CD4-positive, alpha-beta T cell treated with Interleukin-17A for 1 hour (primary cell): ENCODE data around the gene GSDMA.

Experiments
- DNase-seq: peaks from one replicate; pipeline ENCODE4 v3.0.0-alpha.2; 2020

GSDMA gene

GRCh38 chr17:39962642-39963220 is at the start of gene GSDMA:
Gene GSDMA (plus strand): TSS chr17:39963004. CDS start chr17:39965688, 2,684 bp downstream.
- peak; percentile 8 for DNase-seq

GRCh38 chr17:39913989-39914388 is 48.8 kb upstream of the GSDMA start:
- DNase-seq = no peak

GRCh38 chr17:39915559-39915958 is 47.2 kb upstream of the GSDMA start:
- no peak for DNase-seq

- DNase-seq = no peak
Observed at GRCh38 chr17:39916918-39917317, 45.9 kb upstream of the GSDMA start.

GRCh38 chr17:39919087-39919683 is 43.6 kb upstream of the GSDMA start:
- DNase-seq = no peak

- peak; percentile 54 for DNase-seq
Observed at GRCh38 chr17:39920218-39921210, 42.3 kb upstream of the GSDMA start.

GRCh38 chr17:39921323-39921722 is 41.5 kb upstream of the GSDMA start:
- DNase-seq = peak; percentile 21

- no peak for DNase-seq
Observed at GRCh38 chr17:39922006-39922405, 40.8 kb upstream of the GSDMA start.

GRCh38 chr17:39923230-39923629 is 39.6 kb upstream of the GSDMA start:
- no peak for DNase-seq

- DNase-seq = no peak
Observed at GRCh38 chr17:39923836-39924690, 38.7 kb upstream of the GSDMA start.

- DNase-seq = no peak
Observed at GRCh38 chr17:39924691-39925055, 38.1 kb upstream of the GSDMA start.

- peak; percentile 6 for DNase-seq
Observed at GRCh38 chr17:39925282-39926134, 37.3 kb upstream of the GSDMA start.

GRCh38 chr17:39926135-39926587 is 36.6 kb upstream of the GSDMA start:
- DNase-seq = no peak

- peak; percentile 79 for DNase-seq
Observed at GRCh38 chr17:39926588-39927100, 36.2 kb upstream of the GSDMA start.

- DNase-seq = peak; percentile 92
Observed at GRCh38 chr17:39927101-39927928, 35.5 kb upstream of the GSDMA start, which contains the start of the genes LRRC3C and ORMDL3. Gene LRRC3C (plus strand): TSS chr17:39927732. CDS start chr17:39941524, 13,792 bp downstream. Gene ORMDL3 (minus strand): TSS chr17:39927601. CDS start chr17:39924203, 3,398 bp downstream.

- DNase-seq = no peak
Observed at GRCh38 chr17:39927929-39928857, 34.6 kb upstream of the GSDMA start.

- DNase-seq = no peak
Observed at GRCh38 chr17:39928858-39929645, 33.8 kb upstream of the GSDMA start.
